Head of caudate nucleus (tissue), 42 donors: Measurements from ENCODE around the gene CD37.
"Not testable (repeated sequence)": the region's sequence is repeated elsewhere in the genome, so short reads cannot be mapped to it uniquely, and the experiment has no call there.

ENCODE experiments used
- DNase-seq, 42 donors: peaks; one replicate each; pipeline versions ENCODE4 v3.0.0 to v3.0.0-alpha.2; 2020 to 2021; ENCODE audit warnings: mixed read lengths in 7 of 42
- intact Hi-C: fragments of 100-400 bp; cut with DNase I; formaldehyde crosslinking; loops from one replicate; pipeline ENCODE4 v1.15.0; 2022

The CD37 gene

GRCh38 chr19:49363268-49364082, 28.3 kb downstream of the CD37 start, which contains the start of gene DKKL1:
DKKL1 (plus strand) TSS chr19:49363877; CDS start chr19:49363999, 122 bp downstream.
- intact Hi-C loops = loop anchor here (5.0 kb wide), 1 partner anchor 259 kb away; no protein-coding TSS in a partner anchor

GRCh38 chr19:49364083-49364737, 29.0 kb downstream of the CD37 start:
- no peak for DNase-seq
- intact Hi-C loops = loop anchor here (5.0 kb wide), 1 partner anchor 258 kb away; no protein-coding TSS in a partner anchor

More at GRCh38 chr19:49363268-49364082, 28.3 kb downstream of the CD37 start, which contains the start of gene DKKL1:
- peak in 37 of 42 donors; percentile 8 to 74 (median 32) for DNase-seq

- intact Hi-C loops = no loop called here
- DNase-seq = no peak
Measured at GRCh38 chr19:49366110-49366509, 30.9 kb downstream of the CD37 start.

- no peak for DNase-seq
- intact Hi-C loops = no loop called here
Measured at GRCh38 chr19:49368711-49369358, 33.6 kb downstream of the CD37 start.

- DNase-seq = no peak
- intact Hi-C loops = no loop called here
Measured at GRCh38 chr19:49371184-49371583, 36.0 kb downstream of the CD37 start.

- DNase-seq, intact Hi-C loops: not testable (repeated sequence)
Measured at GRCh38 chr19:49373174-49373573, 38.0 kb downstream of the CD37 start.

- intact Hi-C loops = no loop called here
- DNase-seq = no peak
Measured at GRCh38 chr19:49374665-49375434, 39.6 kb downstream of the CD37 start.

- no peak for DNase-seq
- intact Hi-C loops = no loop called here
Measured at GRCh38 chr19:49378512-49378911, 43.3 kb downstream of the CD37 start.

- no peak for DNase-seq
- intact Hi-C loops = no loop called here
Measured at GRCh38 chr19:49380391-49380790, 45.2 kb downstream of the CD37 start.

GRCh38 chr19:49382639-49383038, 47.4 kb downstream of the CD37 start:
- DNase-seq = no peak
- intact Hi-C loops = no loop called here

- no peak for DNase-seq
- intact Hi-C loops = no loop called here
Measured at GRCh38 chr19:49383599-49383998, 48.4 kb downstream of the CD37 start.

GRCh38 chr19:49387936-49388372, 52.7 kb downstream of the CD37 start, which contains the start of gene KASH5:
KASH5 (plus strand) TSS chr19:49388249; CDS start chr19:49390884, 2,635 bp downstream.
- intact Hi-C loops = no loop called here
- peak in 35 of 42 donors; percentile 3 to 75 (median 48) for DNase-seq

- DNase-seq = no peak
- intact Hi-C loops = no loop called here
Measured at GRCh38 chr19:49389406-49389805, 54.2 kb downstream of the CD37 start.
